A673 (cell line): ENCODE results near the gene SMOC2.

ENCODE experiments used
- CTCF ChIP-seq: fragments of 300-800, 200-600 bp; sonication (generic); conservative IDR thresholded peaks from 2 replicates; pipeline ENCODE4 v1.5.1; 2017; ENCODE audit warnings: low read depth, mild to moderate bottlenecking, antibody characterized with exemption, low read length, moderate library complexity, mixed read lengths
- EZH2 ChIP-seq: fragments of 200-600 bp; sonication (generic); IDR thresholded peaks from 2 replicates; pipeline ENCODE4 v1.6.1; 2017; ENCODE audit warnings: borderline replicate concordance, low read depth, mild to moderate bottlenecking, mixed read lengths, antibody characterized with exemption, low read length; ENCODE audit not compliant: poor library complexity, severe bottlenecking

- TF ChIP-seq CTCF (no peak), EZH2 (no peak)
These were observed 273.7 kb downstream of the SMOC2 start for GRCh38 chr6:168714547-168715260.
